H9 (cell line): Measurements from ENCODE around the gene MESD. TPM values are rescaled to one million over a fixed set of nuclear protein-coding genes. Genes with fewer than 3 reads are reported as not detected.

ENCODE experiments used
- DNase-seq: peaks from one replicate; pipeline ENCODE4 v3.0.0-alpha.2; 2017
- H2AFZ ChIP-seq: one replicate; pipeline ENCODE4 v1.6.1; 2013; ENCODE audit warnings: mild to moderate bottlenecking, low read length, control low read depth, moderate library complexity
- H2AK5ac ChIP-seq: 2 replicates; pipeline ENCODE4 v1.6.1; 2013; ENCODE audit warnings: low read length, control low read depth, mixed read lengths; ENCODE audit not compliant: insufficient read length
- H2BK120ac ChIP-seq: one replicate; pipeline ENCODE4 v1.6.1; 2013; ENCODE audit warnings: low read depth, mild to moderate bottlenecking, low read length, control low read depth, inconsistent platforms; ENCODE audit not compliant: poor library complexity, severe bottlenecking
- H2BK12ac ChIP-seq: 2 replicates; pipeline ENCODE4 v1.6.1; 2013; ENCODE audit warnings: low read length, control low read depth, mixed read lengths, low read depth; ENCODE audit not compliant: insufficient read length
- H2BK15ac ChIP-seq: 2 replicates; pipeline ENCODE4 v1.6.1; 2013; ENCODE audit warnings: low read depth, low read length, control low read depth
- H2BK20ac ChIP-seq: one replicate; pipeline ENCODE4 v1.6.1; 2013; ENCODE audit warnings: low read depth, mild to moderate bottlenecking, low read length, control low read depth, inconsistent platforms; ENCODE audit not compliant: poor library complexity, severe bottlenecking
- H2BK5ac ChIP-seq: 2 replicates; pipeline ENCODE4 v1.6.1; 2013; ENCODE audit warnings: low read length, control low read depth, mixed read lengths; ENCODE audit not compliant: insufficient read length
- H3K14ac ChIP-seq: 2 replicates; pipeline ENCODE4 v1.6.1; 2013; ENCODE audit warnings: low read length, control low read depth; ENCODE audit not compliant: insufficient read depth
- H3K18ac ChIP-seq: 2 replicates; pipeline ENCODE4 v1.6.1; 2013; ENCODE audit warnings: low read depth, mild to moderate bottlenecking, mixed read lengths, low read length, control low read depth; ENCODE audit not compliant: insufficient read length
- H3K23ac ChIP-seq: 2 replicates; pipeline ENCODE4 v1.6.1; 2013; ENCODE audit warnings: low read length, control low read depth, mixed read lengths, low read depth; ENCODE audit not compliant: insufficient read length
- H3K23me2 ChIP-seq: 2 replicates; pipeline ENCODE4 v1.6.1; 2013; ENCODE audit warnings: low read depth, mild to moderate bottlenecking, mixed read lengths, low read length, control low read depth; ENCODE audit not compliant: insufficient read length, poor library complexity, severe bottlenecking
- H3K27ac ChIP-seq: 2 replicates; pipeline ENCODE4 v1.5.1; 2013; ENCODE audit warnings: low read length, control low read depth, mixed read lengths, low read depth; ENCODE audit not compliant: insufficient read length
- H3K27me3 ChIP-seq: 2 replicates; pipeline ENCODE4 v1.6.1; 2013; ENCODE audit warnings: low read length, control low read depth, inconsistent platforms; ENCODE audit not compliant: insufficient read depth
- H3K4ac ChIP-seq: 2 replicates; pipeline ENCODE4 v1.6.1; 2013; ENCODE audit warnings: low read depth, mild to moderate bottlenecking, control low read depth, inconsistent platforms, low read length, moderate library complexity
- H3K4me1 ChIP-seq: 2 replicates; pipeline ENCODE4 v1.6.1; 2013; ENCODE audit warnings: low read length, control low read depth, inconsistent platforms; ENCODE audit not compliant: insufficient read depth
- H3K4me2 ChIP-seq: 2 replicates; pipeline ENCODE4 v1.6.1; 2013; ENCODE audit warnings: low read length, control low read depth, mixed read lengths; ENCODE audit not compliant: insufficient read length, insufficient read depth
- H3K56ac ChIP-seq: 2 replicates; pipeline ENCODE4 v1.6.1; 2013; ENCODE audit warnings: low read depth, mild to moderate bottlenecking, mixed read lengths, low read length, control low read depth; ENCODE audit not compliant: insufficient read length
- H3K79me1 ChIP-seq: 2 replicates; pipeline ENCODE4 v1.6.1; 2013; ENCODE audit warnings: low read depth, mild to moderate bottlenecking, moderate library complexity, low read length, control low read depth, inconsistent platforms; ENCODE audit not compliant: insufficient read depth, poor library complexity, severe bottlenecking
- H3K79me2 ChIP-seq: 2 replicates; pipeline ENCODE4 v1.6.1; 2013; ENCODE audit warnings: low read length, control low read depth, inconsistent platforms; ENCODE audit not compliant: insufficient read depth
- H3K9ac ChIP-seq: 2 replicates; pipeline ENCODE4 v1.6.1; 2013; ENCODE audit warnings: low read length, control low read depth, mixed read lengths; ENCODE audit not compliant: insufficient read length; ENCODE audit errors: extremely low read depth
- H3K9me3 ChIP-seq: one replicate; pipeline ENCODE4 v1.6.1; 2013; ENCODE audit warnings: low read depth, low read length, inconsistent platforms; ENCODE audit not compliant: control insufficient read depth
- H3T11ph ChIP-seq: one replicate; pipeline ENCODE4 v1.6.1; 2013; ENCODE audit warnings: mild to moderate bottlenecking, low read length, control low read depth, inconsistent platforms
- H4K20me1 ChIP-seq: one replicate; pipeline ENCODE4 v1.6.1; 2013; ENCODE audit not compliant: control insufficient read depth, insufficient read length, insufficient read depth
- H4K5ac ChIP-seq: 2 replicates; pipeline ENCODE4 v1.6.1; 2013; ENCODE audit warnings: low read depth, mild to moderate bottlenecking, mixed read lengths, low read length, control low read depth; ENCODE audit not compliant: insufficient read length
- H4K8ac ChIP-seq: replicated peaks from 2 replicates; pipeline ENCODE4 v1.6.1; 2013; ENCODE audit warnings: low read length, control low read depth, mixed read lengths, low read depth; ENCODE audit not compliant: insufficient read length
- H4K91ac ChIP-seq: 2 replicates; pipeline ENCODE4 v1.6.1; 2013; ENCODE audit warnings: low read depth, mild to moderate bottlenecking, moderate library complexity, mixed read lengths, low read length, control low read depth; ENCODE audit not compliant: insufficient read length
- H3K27ac Mint-ChIP-seq, 3 experiments: 2 replicates in 2 of 3; 3 replicates in 1 of 3; pipeline ENCODE4 v1.8.0; 2020 to 2021; ENCODE audit warnings: mixed read lengths in 3 of 3, mild to moderate bottlenecking in 1 of 3, moderate library complexity in 1 of 3
- H3K27me3 Mint-ChIP-seq: 2 replicates; pipeline ENCODE4 v1.8.0; 2021; ENCODE audit warnings: low read depth, mild to moderate bottlenecking, moderate library complexity, mixed read lengths
- H3K36me3 Mint-ChIP-seq, 3 experiments: 2 replicates in 2 of 3; 3 replicates in 1 of 3; pipeline ENCODE4 v1.8.0; 2020 to 2021; ENCODE audit warnings: low read depth in 3 of 3, mixed read lengths in 3 of 3; ENCODE audit not compliant: insufficient read depth in 1 of 3
- H3K4me1 Mint-ChIP-seq, 2 experiments: 2 replicates each; pipeline ENCODE4 v1.8.0; 2020; ENCODE audit warnings: mixed read lengths in 2 of 2
- H3K4me3 Mint-ChIP-seq, 2 experiments: 2 replicates in 1 of 2; 3 replicates in 1 of 2; pipeline ENCODE4 v1.8.0; 2020 to 2021; ENCODE audit warnings: mild to moderate bottlenecking in 2 of 2, mixed read lengths in 2 of 2, moderate library complexity in 1 of 2
- H3K9me3 Mint-ChIP-seq, 2 experiments: 2 replicates in 1 of 2; 3 replicates in 1 of 2; pipeline ENCODE4 v1.8.0; 2020; ENCODE audit warnings: mild to moderate bottlenecking in 2 of 2, mixed read lengths in 2 of 2, moderate library complexity in 1 of 2
- CTCF ChIP-seq: fragments of 200-600 bp; sonication (generic); conservative IDR thresholded peaks from 3 replicates; pipeline ENCODE4 v1.8.0; 2021; ENCODE audit warnings: antibody characterized with exemption, mild to moderate bottlenecking
- WGBS: extraction: QIAGEN DNeasy Blood & Tissue Kit; methylation state at CpG from one replicate; pipeline ENCODE4 v1.1.7; 2013; ENCODE audit warnings: missing lambda C conversion rate, low lambda C conversion rate, mixed read lengths; ENCODE audit not compliant: insufficient read length; ENCODE audit errors: extremely low coverage; 5-methylcytosine and 5-hydroxymethylcytosine counted together
- total RNA-seq: library from RNA; stranded (reverse); gene quantifications from 2 replicates; pipeline ENCODE4 v1.2.1, GENCODE V29; 2021

MESD gene
- total RNA-seq, 1 experiment from 2014 or later, result 29.1 TPM

DNA sequence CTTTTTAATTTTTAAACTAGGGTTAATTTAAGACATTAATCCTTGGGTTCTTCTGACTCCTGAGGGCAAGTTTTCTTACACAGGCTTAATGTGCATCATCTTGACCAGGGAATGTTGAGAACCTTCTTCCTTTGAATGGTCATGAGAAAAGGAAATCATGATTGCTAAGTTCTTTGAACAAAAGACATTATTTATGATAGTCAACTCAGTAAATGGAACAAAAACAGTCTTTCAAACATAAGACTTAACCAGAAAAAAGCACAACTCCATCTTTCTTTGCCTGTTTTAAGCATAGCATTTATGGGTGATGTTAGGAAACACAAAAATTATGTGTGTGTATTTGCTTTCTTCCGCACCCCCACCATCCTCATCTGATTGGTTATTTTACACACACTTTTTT is 16.5 kb upstream of the MESD start:
- Histone ChIP-seq H3K14ac (no peak overlapping the region), H4K8ac (no peak overlapping the region), H3K23ac (no peak overlapping the region), H3K4me2 (no peak overlapping the region), H2BK20ac (no peak overlapping the region), H3K18ac (no peak overlapping the region), H2BK15ac (no peak overlapping the region), H3K79me1 (no peaks in the 10 kb centered on the region), H3K9ac (no peak overlapping the region), H3K56ac (no peak overlapping the region), H2AK5ac (no peak overlapping the region), H3K79me2 (peaks cover 2% of the 10 kb centered on the region; the same call in 1 of the 2 replicates), H3K27me3 (no peaks in the 10 kb centered on the region), H2BK12ac (no peak overlapping the region), H4K20me1 (peaks cover 3% of the 10 kb centered on the region), H3K9me3 (no peaks in the 10 kb centered on the region), H3K4me1 (no peaks in the 10 kb centered on the region), H2AFZ (no peak overlapping the region), H3T11ph (no peak overlapping the region), H4K5ac (no peak overlapping the region), H2BK5ac (no peak overlapping the region), H3K4ac (no peak overlapping the region), H3K27ac (no peak overlapping the region), H4K91ac (no peak overlapping the region), H3K23me2 (peaks cover 12% of the 10 kb centered on the region), H2BK120ac (no peak overlapping the region)
- Mint-ChIP-seq H3K4me1 (peaks cover 0 to 5% of the 10 kb centered on the region in 2 experiments; a peak in 2 of 4 replicates), H3K27ac (peak overlapping the region in 1 of 3 experiments; percentile 59; a peak in 1 of 7 replicates), H3K27me3 (no peaks in the 10 kb centered on the region), H3K36me3 (peaks cover 3 to 8% (median 6%) of the 10 kb centered on the region in 3 experiments; a peak in 3 of 7 replicates), H3K9me3 (no peaks in the 10 kb centered on the region), H3K4me3 (no peak overlapping the region)
- no CpG with 5 or more reads among the region's 1 CpG for WGBS
- no peak for TF ChIP-seq CTCF
- DNase-seq, result no peak
